BJ (cell line): ENCODE measurements around the gene MAST2. TPM values are rescaled to one million over a fixed set of nuclear protein-coding genes. Genes with fewer than 3 reads are reported as not detected.

Experiments
- CTCF ChIA-PET: fragments of 350-600 bp; formaldehyde crosslinking; extraction: SDS; loops from one replicate; lab custom pipeline; 2021; ENCODE audit warnings: antibody characterized with exemption, inconsistent platforms; lab: Yijun Ruan, JAX
- POLR2A ChIA-PET: fragments of 300-600 bp; sonication (Branson Sonifier 250); formaldehyde crosslinking; extraction: SDS; loops from one replicate; lab custom pipeline; 2021; ENCODE audit warnings: antibody characterized with exemption; lab: Charles Lee
- DNase-seq: peaks from one replicate; pipeline ENCODE4 v3.0.0-alpha.2; 2011; ENCODE audit warnings: low read depth
- H3K27me3 ChIP-seq: 2 replicates; pipeline ENCODE4 v1.6.0; 2011; ENCODE audit warnings: low read length; ENCODE audit not compliant: control insufficient read depth, insufficient read depth
- H3K36me3 ChIP-seq: 2 replicates; pipeline ENCODE4 v1.5.1; 2011; ENCODE audit warnings: low read length; ENCODE audit not compliant: control insufficient read depth, insufficient read depth
- H3K4me3 ChIP-seq: 2 replicates; pipeline ENCODE4 v1.5.1; 2011; ENCODE audit warnings: low read depth, mild to moderate bottlenecking, control low read depth, low read length
- CTCF ChIP-seq: IDR thresholded peaks from 2 replicates; pipeline ENCODE4 v1.5.1; 2011; ENCODE audit warnings: low read depth, mild to moderate bottlenecking, control low read depth, inconsistent platforms, low read length, moderate library complexity; ENCODE audit not compliant: insufficient read depth
- polyA plus RNA-seq: library from polyadenylated mRNA; depleted of rRNA; stranded (reverse); fragments of >200 nt; gene quantifications from 2 replicates; pipeline ENCODE4 v1.2.3, GENCODE V29; 2011

Gene MAST2
- polyA plus RNA-seq, 1 experiment = 47.2 TPM

GRCh38 chr1:45880930-45881329 is 77.5 kb downstream of the MAST2 start:
- POLR2A ChIA-PET = no interaction called here
- no peak for DNase-seq
- H3K4me3 ChIP-seq = no peak overlapping the region
- TF ChIP-seq CTCF = no peak
- CTCF ChIA-PET = interaction anchor here (1.3 to 1.4 kb wide), 2 partner anchors 18 to 37 kb away, joined by 3 to 4 read pairs; no protein-coding TSS in a partner anchor
- no peaks in the 10 kb centered on the region for H3K27me3 ChIP-seq
- no peaks in the 10 kb centered on the region for H3K36me3 ChIP-seq

DNA sequence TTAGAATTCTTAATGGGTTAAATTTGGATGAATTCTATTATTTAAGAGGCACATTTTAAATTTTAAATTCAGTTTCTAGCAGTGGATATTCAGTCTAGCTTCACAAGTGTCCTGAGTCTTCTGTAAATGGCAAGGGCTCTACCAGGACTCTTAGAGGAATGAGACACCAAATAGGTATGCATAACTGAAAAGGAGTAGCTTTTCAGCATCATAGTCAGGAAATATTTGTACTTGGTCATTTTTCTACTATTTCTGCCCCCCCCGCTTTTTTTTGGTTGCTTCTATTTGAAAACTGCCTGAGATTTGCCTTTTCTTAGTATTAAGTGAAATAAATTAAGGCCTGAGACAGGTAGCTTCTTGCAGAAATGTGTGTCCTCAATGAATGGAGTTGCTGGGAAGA is 80.2 kb downstream of the MAST2 start:
- TF ChIP-seq CTCF = no peak
- Histone ChIP-seq H3K36me3 (no peaks in the 10 kb centered on the region), H3K4me3 (no peak overlapping the region), H3K27me3 (no peaks in the 10 kb centered on the region)
- ChIA-PET CTCF (interaction anchor here (0.6 to 1.5 kb wide), 2 partner anchors 116 to 198 kb away, joined by 4 read pairs; partner anchors contain the start of gene GPBP1L1), POLR2A (interaction anchor here (0.5 to 0.6 kb wide), 4 partner anchors 154 to 299 kb away, joined by 3 to 11 read pairs (median 4); no protein-coding TSS in a partner anchor)
- DNase-seq = no peak

GRCh38 chr1:45884700-45885099 is 81.3 kb downstream of the MAST2 start:
- POLR2A ChIA-PET = no interaction called here

GRCh38 chr1:45886229-45886628 is 82.8 kb downstream of the MAST2 start:
- ChIA-PET POLR2A (no interaction called here), CTCF (no interaction called here)
- no peak for DNase-seq
- Histone ChIP-seq H3K27me3 (no peaks in the 10 kb centered on the region), H3K4me3 (no peak overlapping the region), H3K36me3 (no peaks in the 10 kb centered on the region)
- no peak for TF ChIP-seq CTCF

More at GRCh38 chr1:45884700-45885099, 81.3 kb downstream of the MAST2 start:
- no peak for DNase-seq
- H3K36me3 ChIP-seq = no peaks in the 10 kb centered on the region
- no peaks in the 10 kb centered on the region for H3K27me3 ChIP-seq
- CTCF ChIA-PET = interaction anchor here (0.8 kb wide), 1 partner anchor 12 kb away, joined by 4 read pairs; no protein-coding TSS in a partner anchor
- H3K4me3 ChIP-seq = no peak overlapping the region
- TF ChIP-seq CTCF = no peak

GRCh38 chr1:45887156-45887842 is 83.9 kb downstream of the MAST2 start:
- H3K4me3 ChIP-seq = no peak overlapping the region
- DNase-seq = no peak
- ChIA-PET POLR2A (no interaction called here), CTCF (interaction anchor here (0.6 kb wide), 1 partner anchor 51 kb away, joined by 3 read pairs; no protein-coding TSS in a partner anchor)
- no peaks in the 10 kb centered on the region for H3K36me3 ChIP-seq
- no peak for TF ChIP-seq CTCF
- no peaks in the 10 kb centered on the region for H3K27me3 ChIP-seq
